Tibial nerve (tissue), 4 donors: ENCODE data around the gene ZNF385C.

Experiments used
- EP300 ChIP-seq, 2 donors: sonication (generic); formaldehyde crosslinking; IDR thresholded peaks; one replicate each; pipeline ENCODE4 v1.6.1; 2017; ENCODE audit warnings: antibody characterized with exemption in 2 of 2, mild to moderate bottlenecking in 1 of 2
- POLR2A ChIP-seq, 2 donors: fragments of 450-650 bp; IDR thresholded peaks; one replicate each; pipeline ENCODE4 v1.6.1; 2017; ENCODE audit warnings: antibody characterized with exemption in 2 of 2, mild to moderate bottlenecking in 2 of 2, moderate library complexity in 2 of 2
- TF ChIP-seq, protein P1 (sequence below), 5 experiments: fragments of 200-600 bp in 3 of 5; fragments of 450-650 bp in 2 of 5; sonication (generic) in 3 of 5; IDR thresholded peaks; one replicate each; pipeline ENCODE4 v1.5.1; 2016 to 2019; ENCODE audit warnings: antibody characterized with exemption in 5 of 5, mild to moderate bottlenecking in 3 of 5, moderate library complexity in 2 of 5

DNA sequence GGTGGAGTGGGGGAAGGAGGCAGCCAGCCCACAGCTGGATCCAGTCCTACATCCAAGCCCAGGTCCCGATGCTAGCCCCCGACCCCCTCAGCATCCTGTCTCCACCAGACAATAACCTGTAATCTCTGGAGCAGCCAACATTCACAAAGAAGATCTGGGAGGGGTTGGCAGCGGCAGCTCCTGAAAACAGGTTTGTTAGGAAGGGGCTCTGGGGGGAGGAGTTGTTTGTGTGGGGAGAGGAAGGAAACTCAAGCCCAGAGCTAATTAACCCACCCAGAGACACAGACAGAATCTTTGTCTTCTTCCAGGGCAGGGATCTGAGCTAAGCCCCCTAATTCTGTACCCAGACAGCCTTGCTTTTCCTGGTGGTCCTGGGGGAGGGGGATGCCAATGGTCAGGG is 43.2 kb downstream of the ZNF385C start:
- TF ChIP-seq, protein P1, sequence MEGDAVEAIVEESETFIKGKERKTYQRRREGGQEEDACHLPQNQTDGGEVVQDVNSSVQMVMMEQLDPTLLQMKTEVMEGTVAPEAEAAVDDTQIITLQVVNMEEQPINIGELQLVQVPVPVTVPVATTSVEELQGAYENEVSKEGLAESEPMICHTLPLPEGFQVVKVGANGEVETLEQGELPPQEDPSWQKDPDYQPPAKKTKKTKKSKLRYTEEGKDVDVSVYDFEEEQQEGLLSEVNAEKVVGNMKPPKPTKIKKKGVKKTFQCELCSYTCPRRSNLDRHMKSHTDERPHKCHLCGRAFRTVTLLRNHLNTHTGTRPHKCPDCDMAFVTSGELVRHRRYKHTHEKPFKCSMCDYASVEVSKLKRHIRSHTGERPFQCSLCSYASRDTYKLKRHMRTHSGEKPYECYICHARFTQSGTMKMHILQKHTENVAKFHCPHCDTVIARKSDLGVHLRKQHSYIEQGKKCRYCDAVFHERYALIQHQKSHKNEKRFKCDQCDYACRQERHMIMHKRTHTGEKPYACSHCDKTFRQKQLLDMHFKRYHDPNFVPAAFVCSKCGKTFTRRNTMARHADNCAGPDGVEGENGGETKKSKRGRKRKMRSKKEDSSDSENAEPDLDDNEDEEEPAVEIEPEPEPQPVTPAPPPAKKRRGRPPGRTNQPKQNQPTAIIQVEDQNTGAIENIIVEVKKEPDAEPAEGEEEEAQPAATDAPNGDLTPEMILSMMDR (IDR thresholded peaks at IDR 0.05): no peak
- TF ChIP-seq POLR2A (IDR thresholded peaks at IDR 0.05): no peak
- no peak for TF ChIP-seq EP300 (IDR thresholded peaks at IDR 0.05)
